ENCODE measurements around the gene AMMECR1. TPM values are rescaled to one million over a fixed set of nuclear protein-coding genes. Genes with fewer than 3 reads are reported as not detected.

Gene AMMECR1
- total RNA-seq, 3 donors from 2014 or later (not counting 1 experiment from before 2014, with no cell fraction given) = 10.0 to 16.7 (median 11.5) TPM

- intact Hi-C loops (cut with micrococcal nuclease) = no loop called here
- 25% methylated on average over 1 of the region's 2 CpGs for WGBS (ENCODE audit: insufficient coverage)
These were observed 171.4 kb downstream of the AMMECR1 start for GRCh38 chrX:110146521-110146920.

GRCh38 chrX:110145854-110146253 is 172.0 kb downstream of the AMMECR1 start:
- intact Hi-C loops (cut with micrococcal nuclease) = no loop called here
- TF ChIP-seq, protein P1, sequence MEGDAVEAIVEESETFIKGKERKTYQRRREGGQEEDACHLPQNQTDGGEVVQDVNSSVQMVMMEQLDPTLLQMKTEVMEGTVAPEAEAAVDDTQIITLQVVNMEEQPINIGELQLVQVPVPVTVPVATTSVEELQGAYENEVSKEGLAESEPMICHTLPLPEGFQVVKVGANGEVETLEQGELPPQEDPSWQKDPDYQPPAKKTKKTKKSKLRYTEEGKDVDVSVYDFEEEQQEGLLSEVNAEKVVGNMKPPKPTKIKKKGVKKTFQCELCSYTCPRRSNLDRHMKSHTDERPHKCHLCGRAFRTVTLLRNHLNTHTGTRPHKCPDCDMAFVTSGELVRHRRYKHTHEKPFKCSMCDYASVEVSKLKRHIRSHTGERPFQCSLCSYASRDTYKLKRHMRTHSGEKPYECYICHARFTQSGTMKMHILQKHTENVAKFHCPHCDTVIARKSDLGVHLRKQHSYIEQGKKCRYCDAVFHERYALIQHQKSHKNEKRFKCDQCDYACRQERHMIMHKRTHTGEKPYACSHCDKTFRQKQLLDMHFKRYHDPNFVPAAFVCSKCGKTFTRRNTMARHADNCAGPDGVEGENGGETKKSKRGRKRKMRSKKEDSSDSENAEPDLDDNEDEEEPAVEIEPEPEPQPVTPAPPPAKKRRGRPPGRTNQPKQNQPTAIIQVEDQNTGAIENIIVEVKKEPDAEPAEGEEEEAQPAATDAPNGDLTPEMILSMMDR (IDR thresholded peaks at IDR 0.05) = peak; percentile 14
- H3K36me3 ChIP-seq (ENCODE audit: control insufficient read depth, insufficient read depth, low read length) = no peaks in the 10 kb centered on the region
- no peak overlapping the region for H3K4me3 Mint-ChIP-seq
- H3K9me3 Mint-ChIP-seq = no peaks in the 10 kb centered on the region
- no peaks in the 10 kb centered on the region for H3K27me3 Mint-ChIP-seq (ENCODE audit: low read depth in 2 of 2)
- H3K4me3 ChIP-seq (ENCODE audit: low read length) = no peak overlapping the region
- no peaks in the 10 kb centered on the region for H3K36me3 Mint-ChIP-seq
- no peaks in the 10 kb centered on the region for H3K9me3 ChIP-seq (ENCODE audit: control insufficient read depth, insufficient read depth, low read length)
- no peaks in the 10 kb centered on the region for H3K27me3 ChIP-seq (ENCODE audit: control insufficient read depth, insufficient read depth, low read length)
- H3K4me1 Mint-ChIP-seq = peaks cover 0 to 6% of the 10 kb centered on the region in 2 donors
- peaks cover 4% of the 10 kb centered on the region for H3K4me1 ChIP-seq (ENCODE audit: control insufficient read depth, insufficient read depth, low read length)
- ATAC-seq (peak in 2 of 3 donors; percentile 59 to 66), DNase-seq (peak in 1 of 2 donors; percentile 48)
- no peak overlapping the region for H3K27ac Mint-ChIP-seq
- no peak overlapping the region for H3K27ac ChIP-seq (ENCODE audit: low read length)
- WGBS (ENCODE audit: insufficient coverage) = 4% methylated on average over 3 of the region's 4 CpGs

More at GRCh38 chrX:110146521-110146920, 171.4 kb downstream of the AMMECR1 start:
- no peaks in the 10 kb centered on the region for H3K36me3 ChIP-seq (ENCODE audit: control insufficient read depth, insufficient read depth, low read length)
- no peaks in the 10 kb centered on the region for H3K9me3 ChIP-seq (ENCODE audit: control insufficient read depth, insufficient read depth, low read length)
- no peaks in the 10 kb centered on the region for H3K27me3 Mint-ChIP-seq (ENCODE audit: low read depth in 2 of 2)
- H3K9me3 Mint-ChIP-seq = no peaks in the 10 kb centered on the region
- peaks cover 0 to 6% of the 10 kb centered on the region in 2 donors for H3K4me1 Mint-ChIP-seq
- ATAC-seq (peak in 2 of 3 donors; percentile 61 to 72), DNase-seq (peak; percentile 14 to 64)
- H3K27ac Mint-ChIP-seq = no peak overlapping the region
- H3K36me3 Mint-ChIP-seq = no peaks in the 10 kb centered on the region
- no peak overlapping the region for H3K4me3 Mint-ChIP-seq
- H3K27me3 ChIP-seq (ENCODE audit: control insufficient read depth, insufficient read depth, low read length) = no peaks in the 10 kb centered on the region
- no peak overlapping the region for H3K4me3 ChIP-seq (ENCODE audit: low read length)
- TF ChIP-seq, protein P1 (IDR thresholded peaks at IDR 0.05) = peak; percentile 31
- H3K27ac ChIP-seq (ENCODE audit: low read length) = no peak overlapping the region
- H3K4me1 ChIP-seq (ENCODE audit: control insufficient read depth, insufficient read depth, low read length) = peaks cover 4% of the 10 kb centered on the region

- Histone ChIP-seq H3K9me3 (ENCODE audit: control insufficient read depth, insufficient read depth, low read length) (no peaks in the 10 kb centered on the region), H3K4me1 (ENCODE audit: control insufficient read depth, insufficient read depth, low read length) (peaks cover 4% of the 10 kb centered on the region), H3K36me3 (ENCODE audit: control insufficient read depth, insufficient read depth, low read length) (no peaks in the 10 kb centered on the region), H3K4me3 (ENCODE audit: low read length) (no peak overlapping the region), H3K27me3 (ENCODE audit: control insufficient read depth, insufficient read depth, low read length) (no peaks in the 10 kb centered on the region), H3K27ac (ENCODE audit: low read length) (no peak overlapping the region)
- Mint-ChIP-seq H3K4me3 (no peak overlapping the region), H3K27ac (no peak overlapping the region), H3K9me3 (no peaks in the 10 kb centered on the region), H3K4me1 (peaks cover 0 to 6% of the 10 kb centered on the region in 2 donors), H3K27me3 (ENCODE audit: low read depth in 2 of 2) (no peaks in the 10 kb centered on the region), H3K36me3 (no peaks in the 10 kb centered on the region)
- TF ChIP-seq, protein P1 (IDR thresholded peaks at IDR 0.05) = no peak
- intact Hi-C loops (cut with micrococcal nuclease) = no loop called here
- ATAC-seq (no peak), DNase-seq (no peak)
These were observed 172.6 kb downstream of the AMMECR1 start for GRCh38 chrX:110145311-110145710.

Other genes starting within 250 kb of the AMMECR1 start
- gene RTL9, start 40.8 kb upstream of the AMMECR1 start, total RNA-seq = not detected

Data from natural killer cell (primary cell).